Tibial artery (tissue), 4 donors: ENCODE results near the gene ERBB4.

Source experiments
- DNase-seq, 2 donors: peaks; one replicate each; pipeline ENCODE4 v3.0.0-alpha.2; 2019
- H3K27ac ChIP-seq, 2 donors: fragments of 200-600 bp; sonication (generic) in 1 of 2; 1 replicate in 1 of 2; 2 replicates in 1 of 2; pipeline ENCODE4 v1.5.1; 2018 to 2019; ENCODE audit warnings: mild to moderate bottlenecking in 1 of 2
- H3K27me3 ChIP-seq, 2 donors: fragments of 200-600 bp; sonication (generic) in 1 of 2; one replicate each; pipeline versions ENCODE4 v1.5.1 to v1.6.0; 2016 to 2019
- H3K36me3 ChIP-seq, 3 donors: fragments of 200-600 bp; sonication (generic) in 2 of 3; one replicate each; pipeline ENCODE4 v1.5.1; 2016 to 2019; ENCODE audit warnings: mild to moderate bottlenecking in 2 of 3
- H3K4me1 ChIP-seq, 4 donors: fragments of 200-600 bp; sonication (generic) in 2 of 4; 1 replicate in 3 of 4; 2 replicates in 1 of 4; pipeline ENCODE4 v1.5.1; 2016 to 2019
- H3K4me3 ChIP-seq, 2 donors: fragments of 200-600 bp; sonication (generic) in 1 of 2; 1 replicate in 1 of 2; 2 replicates in 1 of 2; pipeline ENCODE4 v1.5.1; 2018 to 2019; ENCODE audit warnings: mild to moderate bottlenecking in 2 of 2
- H3K9me3 ChIP-seq, 3 donors: fragments of 200-600 bp; sonication (generic) in 1 of 3; one replicate each; pipeline ENCODE4 v1.5.1; 2016 to 2019
- intact Hi-C: fragments of 100-400 bp; cut with DNase I; formaldehyde crosslinking; loops from one replicate; pipeline ENCODE4 v1.15.0; 2023; ENCODE audit warnings: low total_unique reads
- TF ChIP-seq, protein P1 (sequence below), 2 experiments: fragments of 200-600 bp in 1 of 2; fragments of 450-650 bp in 1 of 2; IDR thresholded peaks; one replicate each; pipeline ENCODE4 v1.5.1; 2017 to 2019; ENCODE audit warnings: antibody characterized with exemption in 2 of 2, mild to moderate bottlenecking in 1 of 2, moderate library complexity in 1 of 2

Gene ERBB4

DNA sequence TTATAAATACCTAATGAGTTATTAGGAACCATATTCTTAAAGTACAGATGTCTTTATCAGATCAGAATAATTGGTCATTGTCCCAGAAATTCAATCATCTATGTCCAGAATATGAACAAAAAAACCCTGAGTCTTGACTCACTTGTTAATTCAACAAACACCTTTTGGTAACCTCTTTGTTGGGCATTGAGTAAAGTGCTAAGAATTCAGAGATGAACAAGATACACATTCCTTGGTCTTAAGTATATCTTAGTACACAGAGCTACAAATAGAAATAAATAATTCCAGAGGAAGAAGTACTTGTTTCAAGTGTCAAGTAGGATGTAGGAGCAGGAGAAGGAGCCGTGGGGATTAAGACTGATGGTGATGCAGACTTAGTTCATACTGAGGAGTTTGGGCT, 1184.1 kb downstream of the ERBB4 start:
- no peaks in the 10 kb centered on the region for H3K4me1 ChIP-seq
- no peaks in the 10 kb centered on the region for H3K9me3 ChIP-seq
- DNase-seq: no peak
- H3K27ac ChIP-seq: no peak overlapping the region
- TF ChIP-seq, protein P1, sequence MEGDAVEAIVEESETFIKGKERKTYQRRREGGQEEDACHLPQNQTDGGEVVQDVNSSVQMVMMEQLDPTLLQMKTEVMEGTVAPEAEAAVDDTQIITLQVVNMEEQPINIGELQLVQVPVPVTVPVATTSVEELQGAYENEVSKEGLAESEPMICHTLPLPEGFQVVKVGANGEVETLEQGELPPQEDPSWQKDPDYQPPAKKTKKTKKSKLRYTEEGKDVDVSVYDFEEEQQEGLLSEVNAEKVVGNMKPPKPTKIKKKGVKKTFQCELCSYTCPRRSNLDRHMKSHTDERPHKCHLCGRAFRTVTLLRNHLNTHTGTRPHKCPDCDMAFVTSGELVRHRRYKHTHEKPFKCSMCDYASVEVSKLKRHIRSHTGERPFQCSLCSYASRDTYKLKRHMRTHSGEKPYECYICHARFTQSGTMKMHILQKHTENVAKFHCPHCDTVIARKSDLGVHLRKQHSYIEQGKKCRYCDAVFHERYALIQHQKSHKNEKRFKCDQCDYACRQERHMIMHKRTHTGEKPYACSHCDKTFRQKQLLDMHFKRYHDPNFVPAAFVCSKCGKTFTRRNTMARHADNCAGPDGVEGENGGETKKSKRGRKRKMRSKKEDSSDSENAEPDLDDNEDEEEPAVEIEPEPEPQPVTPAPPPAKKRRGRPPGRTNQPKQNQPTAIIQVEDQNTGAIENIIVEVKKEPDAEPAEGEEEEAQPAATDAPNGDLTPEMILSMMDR (IDR thresholded peaks at IDR 0.05): no peak
- no peaks in the 10 kb centered on the region for H3K27me3 ChIP-seq
- no peak overlapping the region for H3K4me3 ChIP-seq
- H3K36me3 ChIP-seq: no peaks in the 10 kb centered on the region
- intact Hi-C loops: no loop called here

DNA sequence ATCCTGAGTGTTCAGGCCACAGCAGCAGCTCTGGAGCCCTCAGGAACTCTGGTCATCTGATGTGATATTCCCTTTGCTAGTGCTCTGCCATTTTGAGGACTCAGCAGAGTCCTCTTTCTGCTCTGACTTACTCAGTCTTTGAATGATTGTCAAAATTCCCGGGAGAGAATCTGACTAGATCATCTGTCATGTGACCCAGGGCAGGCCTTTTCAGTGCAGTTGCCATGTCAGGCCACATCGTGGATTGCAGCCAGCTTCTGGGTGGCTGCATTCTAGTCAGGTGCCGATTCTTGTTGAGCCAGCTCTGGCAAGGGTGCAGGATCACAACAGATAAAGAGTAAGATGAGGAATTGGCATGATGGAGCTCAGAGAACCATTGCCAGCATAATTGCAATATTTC, 1186.6 kb downstream of the ERBB4 start:
- H3K4me3 ChIP-seq: no peak overlapping the region
- intact Hi-C loops: no loop called here
- no peaks in the 10 kb centered on the region for H3K27me3 ChIP-seq
- H3K9me3 ChIP-seq: no peaks in the 10 kb centered on the region
- H3K36me3 ChIP-seq: no peaks in the 10 kb centered on the region
- TF ChIP-seq, protein P1 (IDR thresholded peaks at IDR 0.05): no peak
- no peak for DNase-seq
- H3K27ac ChIP-seq: no peak overlapping the region
- no peaks in the 10 kb centered on the region for H3K4me1 ChIP-seq

DNA sequence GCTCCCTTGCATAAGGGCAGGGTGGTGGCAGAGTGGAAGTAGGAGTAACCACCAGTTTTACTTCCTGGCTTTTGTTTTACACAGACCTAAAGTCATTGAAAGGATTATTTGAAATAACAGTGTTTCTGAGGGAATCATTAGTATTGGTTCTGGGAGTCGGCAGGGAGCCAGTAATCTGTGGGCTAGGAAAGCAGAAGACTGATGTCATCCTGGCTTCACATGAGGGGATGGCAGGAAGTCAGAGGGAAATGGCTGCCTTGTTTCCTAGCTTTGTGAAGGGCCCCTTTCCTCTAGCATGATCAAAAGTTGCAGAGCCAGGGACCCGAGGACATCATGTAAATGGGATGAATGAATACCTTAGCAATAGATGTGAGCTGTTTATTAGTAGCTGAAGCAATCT, 1189.6 kb downstream of the ERBB4 start:
- TF ChIP-seq, protein P1 (IDR thresholded peaks at IDR 0.05): no peak
- H3K4me1 ChIP-seq: no peaks in the 10 kb centered on the region
- no peaks in the 10 kb centered on the region for H3K36me3 ChIP-seq
- intact Hi-C loops: no loop called here
- H3K27ac ChIP-seq: no peak overlapping the region
- H3K4me3 ChIP-seq: no peak overlapping the region
- H3K9me3 ChIP-seq: no peaks in the 10 kb centered on the region
- no peak for DNase-seq
- H3K27me3 ChIP-seq: no peaks in the 10 kb centered on the region

GRCh38 chr2:211347328-211347727, 1191.3 kb downstream of the ERBB4 start:
- Histone ChIP-seq H3K36me3 (no peaks in the 10 kb centered on the region), H3K27ac (no peak overlapping the region), H3K9me3 (no peaks in the 10 kb centered on the region), H3K27me3 (no peaks in the 10 kb centered on the region), H3K4me3 (no peak overlapping the region), H3K4me1 (no peaks in the 10 kb centered on the region)
- intact Hi-C loops: no loop called here
- DNase-seq: no peak
- TF ChIP-seq, protein P1 (IDR thresholded peaks at IDR 0.05): no peak

DNA sequence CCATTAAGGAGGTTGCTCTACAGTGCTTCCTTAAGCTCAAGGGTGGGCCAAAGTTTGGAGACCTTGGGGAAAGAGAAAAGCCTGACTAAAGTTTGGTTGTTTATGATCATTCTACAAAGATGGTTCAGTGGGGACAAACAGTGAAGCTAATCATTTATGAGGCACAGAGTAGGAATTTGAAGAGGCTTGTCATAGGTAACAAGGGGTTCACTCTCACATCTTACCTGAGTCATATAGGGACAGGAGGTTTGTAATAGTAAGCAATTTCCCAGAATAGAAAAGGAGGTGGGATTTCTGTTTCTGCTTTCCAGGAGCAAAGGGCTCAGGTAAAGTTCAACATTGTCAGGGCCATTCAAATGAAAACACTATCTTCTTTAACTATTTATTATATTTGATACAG, 1194.3 kb downstream of the ERBB4 start:
- DNase-seq: no peak
- intact Hi-C loops: no loop called here
- no peak overlapping the region for H3K4me3 ChIP-seq

More for the DNA sequence above, 1194.3 kb downstream of the ERBB4 start:
- H3K27ac ChIP-seq: no peak overlapping the region
- H3K4me1 ChIP-seq: no peaks in the 10 kb centered on the region
- no peaks in the 10 kb centered on the region for H3K9me3 ChIP-seq
- no peaks in the 10 kb centered on the region for H3K27me3 ChIP-seq
- TF ChIP-seq, protein P1 (IDR thresholded peaks at IDR 0.05): no peak
- H3K36me3 ChIP-seq: no peaks in the 10 kb centered on the region
